GM18502 (cell line): ENCODE results near the gene ERI3.

ENCODE experiments used
- ATAC-seq: cut with Tn5 transposase; IDR thresholded peaks from one replicate; pipeline ENCODE4 v1.9.1; 2021; ENCODE audit warnings: mild to moderate bottlenecking; ENCODE audit not compliant: unreplicated experiment, poor library complexity

ERI3 gene

DNA sequence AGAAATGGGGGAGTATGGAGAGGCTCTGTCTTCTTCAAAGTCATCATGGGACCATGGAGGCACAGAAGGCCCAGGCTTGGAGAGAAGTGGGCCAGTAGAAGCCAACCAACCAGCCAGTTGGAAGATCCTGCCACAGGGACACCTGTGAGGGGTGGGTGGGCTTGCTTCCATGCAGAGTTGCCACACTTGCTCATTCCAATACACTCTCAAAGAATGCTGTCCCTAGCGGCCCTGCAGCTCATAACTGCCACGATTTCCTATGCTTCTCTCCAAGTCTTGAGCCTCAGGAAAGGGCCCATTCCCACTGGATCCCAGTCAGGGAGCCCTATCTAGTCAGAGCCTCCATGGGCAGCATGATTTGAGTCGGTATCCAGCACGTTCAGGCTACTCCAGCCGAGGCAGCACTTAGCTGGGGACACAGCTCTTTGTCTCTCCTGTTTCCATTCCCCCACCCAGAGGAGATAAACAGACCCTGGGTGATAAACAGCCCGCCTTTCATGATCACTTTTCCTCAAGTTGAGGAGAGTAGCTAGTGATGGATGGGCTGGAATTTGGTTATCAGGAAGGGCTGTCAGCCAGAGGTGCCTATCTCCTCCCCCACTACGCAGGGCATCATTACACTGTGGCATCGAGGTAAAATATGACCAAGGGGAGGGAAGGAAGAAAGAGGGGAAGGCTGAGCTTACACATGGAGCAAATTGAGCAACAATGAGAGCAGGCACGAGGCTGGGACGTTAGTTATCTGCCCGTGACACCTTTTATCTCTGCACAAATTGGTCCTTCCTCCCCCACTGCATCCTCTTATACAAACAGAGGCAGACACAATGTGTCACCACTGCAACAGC is 64.6 kb downstream of the ERI3 start:
- no peak for ATAC-seq

DNA sequence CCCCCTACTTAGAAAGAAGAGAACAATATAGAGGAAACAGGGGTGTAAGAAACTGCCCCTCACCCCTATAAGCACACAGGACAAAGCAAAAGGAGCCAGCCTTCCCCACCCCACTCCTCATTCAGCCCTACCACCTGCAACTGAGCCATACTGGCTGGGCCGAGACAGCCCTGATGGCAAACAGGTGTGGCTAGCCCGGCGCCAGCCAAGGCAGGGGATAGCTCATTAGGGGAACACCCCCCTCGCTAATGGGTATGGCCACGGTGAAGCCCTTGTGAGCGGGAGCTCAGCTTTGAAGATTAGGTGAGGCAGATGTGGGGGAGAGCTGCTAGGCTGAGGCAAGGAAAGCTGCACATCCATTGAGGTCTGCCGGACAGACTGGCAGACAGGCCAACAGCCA is 65.5 kb downstream of the ERI3 start:
- no peak for ATAC-seq

DNA sequence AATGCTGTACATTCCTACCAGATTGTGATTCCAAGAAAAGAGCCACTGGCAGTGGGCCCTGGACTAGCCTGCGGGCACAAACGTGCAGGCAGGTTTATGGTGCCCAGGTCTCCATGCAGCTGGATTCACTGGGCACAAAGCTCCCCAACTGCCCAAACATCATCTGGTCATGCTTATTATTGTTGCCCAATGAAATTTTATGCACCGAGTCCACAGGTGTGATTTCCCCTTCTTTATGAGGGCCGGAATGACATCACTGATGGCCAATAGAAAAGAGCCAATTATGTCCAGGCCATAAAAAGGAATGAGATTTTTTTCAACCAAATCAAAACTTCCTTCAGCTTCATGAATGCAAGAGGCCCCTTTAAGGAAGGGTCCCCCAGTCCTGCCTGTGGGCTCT is 66.2 kb downstream of the ERI3 start:
- ATAC-seq = no peak

DNA sequence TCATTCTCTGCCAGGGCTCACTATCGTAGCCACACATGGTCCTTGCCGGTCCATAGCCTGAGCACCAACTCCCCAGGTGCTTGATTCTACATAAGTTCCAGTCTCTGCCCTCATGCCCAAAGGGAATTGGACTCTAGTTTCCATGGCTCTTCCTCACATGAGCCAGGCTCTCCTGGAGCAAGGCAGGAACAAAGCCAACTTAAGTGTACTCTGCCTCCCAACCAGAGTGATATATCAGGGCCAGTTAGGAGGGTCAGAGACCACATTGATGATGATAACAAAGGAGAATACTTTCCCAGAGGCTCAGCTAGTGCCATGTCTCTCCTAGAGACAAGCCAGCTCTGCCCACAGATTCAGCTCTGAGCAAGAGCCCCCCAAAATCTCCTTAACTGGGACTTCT is 70.9 kb downstream of the ERI3 start:
- ATAC-seq = no peak

DNA sequence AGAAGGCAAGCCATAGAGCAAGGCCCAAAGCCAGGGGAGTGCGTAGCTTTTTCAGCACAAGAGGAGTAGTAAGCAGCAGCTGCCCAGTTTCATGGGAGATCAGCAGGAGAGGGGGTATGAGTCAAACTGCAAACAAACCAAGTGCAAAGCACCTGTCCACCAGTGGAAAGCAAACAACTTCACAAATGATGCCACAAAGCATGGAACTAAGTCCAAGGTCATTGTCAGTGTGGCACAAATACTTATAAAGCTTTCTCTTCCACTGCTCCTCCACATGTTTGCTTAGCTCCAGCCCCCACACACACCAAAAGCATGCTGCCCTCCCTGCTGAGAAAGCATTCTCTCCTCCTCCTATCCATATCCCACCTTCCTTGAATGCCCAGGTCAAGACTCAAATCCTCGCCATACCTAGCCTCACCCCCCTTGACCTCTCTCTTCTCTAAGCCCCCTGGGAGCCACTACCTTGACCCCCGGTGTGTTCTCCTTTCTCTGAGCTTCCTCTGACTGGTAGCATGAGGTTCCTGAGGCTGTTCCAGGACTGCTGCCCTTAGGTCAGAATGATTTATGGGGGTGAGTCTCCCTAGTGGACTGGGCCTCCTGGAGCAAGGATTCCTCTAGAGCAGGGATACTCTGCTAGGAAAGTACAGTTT is 71.4 kb downstream of the ERI3 start:
- ATAC-seq = no peak

DNA sequence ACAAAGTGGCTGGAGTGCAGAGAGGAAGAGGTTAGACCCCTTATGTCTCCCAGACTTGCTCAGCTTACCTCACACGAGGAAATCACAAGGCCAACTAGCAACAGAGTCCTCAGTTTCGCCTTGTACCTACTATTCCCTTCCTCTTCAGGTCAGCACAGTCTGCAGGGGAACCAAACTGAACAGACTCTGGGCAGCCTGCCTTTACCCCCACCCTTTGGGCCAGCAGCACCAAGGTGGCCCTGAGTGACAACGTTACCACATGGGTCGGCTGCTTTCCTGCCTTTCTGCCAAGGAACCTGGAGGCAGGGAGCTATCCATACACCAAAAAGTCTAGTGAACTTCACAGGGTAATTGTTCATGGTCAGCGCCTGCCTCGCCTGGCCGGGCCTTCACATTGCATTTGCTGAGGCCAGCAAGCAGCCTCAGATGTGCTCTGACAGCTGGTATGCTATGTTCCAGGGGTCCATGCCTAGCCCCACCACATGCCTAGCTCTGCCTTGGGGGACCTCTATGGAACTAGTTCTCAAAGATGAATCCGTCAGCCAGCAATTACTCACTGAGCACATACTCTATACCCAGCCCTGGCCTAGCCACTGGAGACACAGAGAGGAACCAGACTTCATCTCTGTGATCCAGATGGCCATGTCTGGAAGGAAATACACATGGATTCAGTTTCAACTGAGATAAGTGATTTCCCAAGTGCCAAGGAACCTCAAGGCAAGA is 72.2 kb downstream of the ERI3 start:
- no peak for ATAC-seq

DNA sequence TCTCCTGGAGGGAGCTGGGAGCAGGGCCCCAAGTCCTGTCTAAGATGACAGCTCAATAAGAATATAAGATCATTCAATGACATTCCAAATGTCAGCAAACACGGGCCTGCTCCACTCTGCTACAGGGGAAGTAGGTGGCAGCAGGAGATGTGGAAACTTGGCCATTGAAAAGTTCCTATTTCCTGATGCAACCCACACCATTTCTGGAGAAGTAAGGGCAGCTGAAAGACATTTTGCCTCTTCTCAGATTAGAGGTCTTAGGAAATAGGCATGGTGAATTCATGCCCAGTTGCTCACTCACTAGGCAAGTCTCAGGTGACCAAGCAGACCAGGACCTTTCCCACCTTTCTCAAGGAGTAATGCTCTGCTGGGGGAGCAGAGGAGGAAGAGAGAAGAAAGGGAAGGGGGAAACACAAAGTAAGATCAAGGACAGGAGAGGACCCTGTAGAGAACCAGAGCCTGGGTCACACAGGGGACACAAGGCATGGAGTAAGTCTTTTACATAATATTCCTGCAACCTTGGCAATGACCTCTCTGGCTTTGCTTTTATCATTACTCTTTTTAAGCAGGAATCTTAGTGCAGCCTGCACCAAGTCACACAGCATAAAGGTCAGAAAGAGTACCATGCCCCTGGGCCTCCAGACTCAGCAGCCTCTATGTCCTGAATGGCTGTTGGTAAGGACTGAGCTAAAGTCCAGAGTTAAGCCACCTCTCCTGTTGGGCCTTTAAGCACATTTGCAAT is 72.9 kb downstream of the ERI3 start:
- no peak for ATAC-seq

DNA sequence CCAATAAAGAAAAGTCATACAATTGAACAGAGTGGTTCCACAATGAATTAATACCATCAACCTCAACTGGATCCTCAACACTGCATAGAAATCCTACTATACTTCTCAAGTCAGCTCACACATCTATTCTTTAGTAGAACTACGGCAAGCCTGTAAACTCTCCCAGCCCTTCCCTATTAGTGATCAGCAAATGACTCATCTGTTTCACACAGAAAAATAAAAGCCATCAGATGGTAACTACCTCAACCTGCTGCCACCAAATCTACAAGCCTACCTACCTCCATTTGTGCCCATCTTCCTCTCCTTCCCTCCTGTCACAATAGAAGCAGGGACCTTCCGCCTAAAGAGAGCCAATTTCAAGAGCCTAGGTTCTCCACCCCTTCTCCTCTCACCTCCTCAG is 78.2 kb downstream of the ERI3 start:
- ATAC-seq = no peak

DNA sequence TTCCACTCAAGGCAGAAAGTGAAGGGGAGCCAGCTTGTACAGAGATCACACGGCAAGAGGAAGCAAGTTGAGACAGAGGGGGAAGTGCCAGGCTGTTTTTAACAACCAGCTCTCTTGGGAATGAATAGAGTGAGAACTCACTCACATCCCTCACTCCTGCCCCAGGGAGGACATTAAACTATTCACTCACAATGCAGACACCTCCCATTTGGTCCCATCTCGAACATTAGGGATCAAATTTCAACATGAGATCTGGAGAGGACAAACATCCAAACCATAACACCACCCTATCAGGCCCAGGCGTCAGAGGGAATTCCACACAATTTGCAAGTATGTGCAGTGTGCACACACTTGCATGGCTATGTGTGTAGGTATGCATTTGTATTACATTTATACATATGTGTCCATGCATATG is 79.1 kb downstream of the ERI3 start:
- ATAC-seq = no peak

DNA sequence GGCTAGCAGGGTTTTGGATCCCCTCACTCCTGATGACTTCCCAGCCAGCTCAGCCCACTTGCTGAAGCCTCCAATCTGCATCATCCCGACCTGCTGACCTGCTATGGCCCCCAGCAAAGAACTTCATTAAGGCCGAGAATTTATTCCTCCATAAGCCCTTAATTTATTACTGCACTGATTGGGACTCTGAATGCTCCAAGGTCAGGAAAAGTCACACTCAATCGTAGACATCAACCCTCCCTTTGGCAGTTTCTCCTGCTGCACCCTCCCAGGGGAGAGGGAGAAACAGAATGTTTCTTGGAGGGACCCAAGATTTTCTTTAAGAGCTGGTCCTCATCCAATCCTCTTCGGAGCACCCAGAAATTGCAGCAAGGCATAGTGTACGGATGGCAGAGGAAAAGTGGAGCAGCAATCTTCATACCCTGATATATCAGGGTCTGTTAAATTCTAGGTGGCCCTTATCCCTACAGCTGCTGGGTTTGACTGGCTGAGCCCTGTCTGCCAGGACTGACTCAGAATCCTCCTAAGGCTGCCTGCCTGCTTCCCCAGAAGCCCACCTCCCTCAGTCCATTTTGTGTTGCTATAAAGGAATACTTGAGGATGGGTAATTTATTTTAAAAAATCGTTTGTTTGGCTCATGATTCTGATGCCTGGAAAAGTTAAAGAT is 79.6 kb downstream of the ERI3 start:
- ATAC-seq = no peak

DNA sequence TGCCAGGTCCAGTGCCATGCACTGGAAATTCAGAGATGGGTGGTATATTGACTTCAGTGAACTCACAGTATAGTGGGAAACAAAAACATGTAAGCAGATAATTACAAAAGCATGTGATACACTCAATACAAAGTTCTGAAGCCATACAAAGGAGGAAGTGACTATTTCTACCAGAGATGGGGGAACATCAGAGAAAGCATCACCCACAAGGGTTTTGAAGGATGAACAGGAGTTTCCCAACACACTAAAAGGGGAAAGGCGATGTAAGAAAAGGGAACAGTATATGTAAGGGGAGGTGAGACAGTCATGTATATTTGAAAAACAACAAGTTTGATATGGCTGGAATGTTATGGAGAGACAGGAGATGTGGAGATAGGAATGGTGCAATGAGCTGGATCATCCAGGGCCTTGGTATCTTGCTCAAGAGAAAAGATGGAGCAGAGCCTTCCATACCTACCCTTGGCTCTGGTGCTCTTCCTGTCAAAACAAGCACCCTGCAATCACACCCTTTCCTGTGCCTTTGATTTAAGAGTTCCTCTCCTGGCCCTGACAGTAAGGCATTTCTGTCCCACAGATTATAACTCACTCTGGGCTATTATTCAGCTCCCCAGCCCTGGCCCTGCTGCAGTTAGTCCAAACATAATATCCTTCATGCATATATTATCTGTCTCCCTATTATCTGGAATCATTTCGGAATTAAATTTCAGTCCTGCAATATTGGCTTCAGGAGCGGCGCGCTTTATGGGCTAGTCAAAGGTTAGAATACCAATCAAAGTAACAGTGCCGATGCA is 81.3 kb downstream of the ERI3 start:
- no peak for ATAC-seq

DNA sequence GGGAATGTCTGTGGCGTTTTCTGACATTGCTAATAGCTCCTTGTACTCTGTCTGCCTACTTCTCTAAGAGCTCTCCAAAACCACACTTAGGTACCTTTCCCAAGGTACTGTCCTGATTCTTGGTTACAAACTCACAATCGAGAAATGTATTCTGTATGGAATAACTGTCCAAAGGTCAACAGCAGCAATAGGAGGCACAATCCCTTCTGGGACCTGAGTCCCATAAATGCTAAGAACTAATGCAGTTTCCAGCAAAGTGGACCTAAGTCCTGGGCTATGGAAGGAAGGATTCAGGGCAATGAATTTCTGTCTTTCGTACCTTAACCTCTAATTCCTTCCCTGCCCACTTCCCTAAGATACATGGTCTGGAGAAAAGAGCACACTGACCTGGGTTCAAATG is 82.1 kb downstream of the ERI3 start:
- ATAC-seq = no peak

DNA sequence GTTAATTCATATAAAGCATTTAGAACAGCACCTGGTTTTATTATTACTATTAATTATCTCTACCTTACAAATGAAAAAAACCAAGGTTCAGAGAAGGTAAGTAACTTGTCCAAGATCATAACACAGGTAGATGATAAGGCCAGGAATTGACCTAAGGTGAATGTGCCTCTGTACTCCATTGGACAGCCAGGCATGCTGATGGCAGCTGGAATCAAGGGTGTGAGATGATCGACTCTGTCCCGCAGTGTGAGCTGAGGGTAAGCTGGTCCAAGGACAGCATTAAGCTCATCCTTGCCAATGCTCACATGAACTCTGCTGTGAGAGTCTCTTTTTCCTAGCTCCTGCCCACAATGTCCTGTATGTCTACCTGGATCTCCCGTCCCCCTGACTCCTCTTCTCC is 83.4 kb downstream of the ERI3 start:
- no peak for ATAC-seq

DNA sequence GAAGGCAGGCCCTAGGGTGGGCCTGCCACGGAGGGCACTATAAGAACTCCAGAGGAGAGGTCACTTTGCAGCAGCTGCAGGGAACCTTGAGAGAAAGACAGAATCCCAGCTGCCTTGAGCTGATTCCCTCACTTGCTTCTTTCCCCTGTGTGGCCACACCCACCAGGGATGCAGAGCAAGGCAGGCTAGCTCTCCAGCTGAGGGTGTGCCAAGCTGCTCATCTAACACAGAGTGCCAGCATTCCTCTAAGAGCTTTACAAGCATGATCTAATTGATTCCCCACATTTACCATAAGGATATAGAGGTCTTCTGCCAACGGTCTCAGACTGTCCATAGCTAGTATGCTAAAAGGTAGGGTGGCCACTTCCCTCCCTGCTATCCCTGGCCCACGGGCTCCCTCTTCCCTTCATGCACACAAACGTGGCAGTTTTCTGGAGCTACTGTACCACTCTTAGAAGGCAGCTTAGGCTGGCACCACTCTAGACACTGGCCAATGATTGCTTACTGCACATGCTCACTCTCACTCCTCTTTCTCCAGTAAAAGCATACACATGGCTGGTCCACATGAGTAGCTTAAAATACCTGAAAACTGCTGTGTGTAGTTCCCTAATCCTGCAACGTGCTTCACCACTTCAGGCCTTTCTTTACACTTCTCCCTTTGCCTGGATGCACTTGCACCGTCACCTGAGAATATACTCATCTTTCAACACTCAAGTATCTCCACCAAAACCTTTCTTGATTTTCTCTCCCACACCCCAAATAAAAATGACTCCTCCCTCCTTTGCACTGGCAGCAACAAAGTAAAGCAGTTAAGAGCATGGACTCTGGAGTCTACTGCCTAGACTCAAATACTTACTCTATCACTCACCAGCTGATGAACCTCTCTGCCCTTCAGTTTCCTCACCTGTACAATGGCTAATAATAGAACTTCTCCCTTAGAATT is 84.1 kb downstream of the ERI3 start:
- ATAC-seq = no peak

DNA sequence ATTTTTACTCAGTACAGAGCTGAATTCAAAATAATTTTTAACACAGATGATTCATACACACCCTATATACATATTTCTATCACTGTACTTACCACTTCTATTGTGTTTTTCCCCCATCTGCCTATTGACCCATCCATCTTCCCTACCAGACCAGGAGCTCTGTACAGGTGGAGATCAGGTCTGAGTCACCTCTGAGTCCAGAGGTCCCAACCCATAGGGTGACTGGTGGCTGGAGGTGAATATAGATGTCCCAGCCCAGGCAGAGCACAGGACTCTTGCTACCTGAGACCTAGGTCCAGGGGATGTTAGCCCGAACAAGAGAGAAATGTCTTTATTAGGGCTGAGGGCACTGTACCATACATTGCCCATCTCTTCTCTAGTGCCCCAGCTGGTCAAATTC is 87.0 kb downstream of the ERI3 start:
- ATAC-seq = no peak

DNA sequence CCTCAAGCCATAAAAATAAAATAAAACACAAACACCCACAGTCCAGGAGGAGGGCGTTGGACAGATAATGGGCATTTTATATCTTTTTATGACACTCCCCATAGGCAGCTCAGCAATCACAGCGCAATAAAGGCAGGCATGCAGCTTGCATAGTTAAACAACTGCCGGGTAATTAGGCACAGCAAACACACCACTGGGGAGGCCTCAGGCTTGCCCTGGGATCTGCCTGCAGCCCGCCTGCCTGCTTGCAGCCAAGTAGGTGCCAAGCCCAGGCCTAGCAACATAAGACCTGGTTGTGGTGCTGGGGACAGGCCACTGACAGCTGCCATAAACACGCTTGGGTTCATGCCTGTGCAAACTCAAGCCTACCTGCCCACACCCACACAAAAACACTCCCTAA is 87.6 kb downstream of the ERI3 start:
- no peak for ATAC-seq

DNA sequence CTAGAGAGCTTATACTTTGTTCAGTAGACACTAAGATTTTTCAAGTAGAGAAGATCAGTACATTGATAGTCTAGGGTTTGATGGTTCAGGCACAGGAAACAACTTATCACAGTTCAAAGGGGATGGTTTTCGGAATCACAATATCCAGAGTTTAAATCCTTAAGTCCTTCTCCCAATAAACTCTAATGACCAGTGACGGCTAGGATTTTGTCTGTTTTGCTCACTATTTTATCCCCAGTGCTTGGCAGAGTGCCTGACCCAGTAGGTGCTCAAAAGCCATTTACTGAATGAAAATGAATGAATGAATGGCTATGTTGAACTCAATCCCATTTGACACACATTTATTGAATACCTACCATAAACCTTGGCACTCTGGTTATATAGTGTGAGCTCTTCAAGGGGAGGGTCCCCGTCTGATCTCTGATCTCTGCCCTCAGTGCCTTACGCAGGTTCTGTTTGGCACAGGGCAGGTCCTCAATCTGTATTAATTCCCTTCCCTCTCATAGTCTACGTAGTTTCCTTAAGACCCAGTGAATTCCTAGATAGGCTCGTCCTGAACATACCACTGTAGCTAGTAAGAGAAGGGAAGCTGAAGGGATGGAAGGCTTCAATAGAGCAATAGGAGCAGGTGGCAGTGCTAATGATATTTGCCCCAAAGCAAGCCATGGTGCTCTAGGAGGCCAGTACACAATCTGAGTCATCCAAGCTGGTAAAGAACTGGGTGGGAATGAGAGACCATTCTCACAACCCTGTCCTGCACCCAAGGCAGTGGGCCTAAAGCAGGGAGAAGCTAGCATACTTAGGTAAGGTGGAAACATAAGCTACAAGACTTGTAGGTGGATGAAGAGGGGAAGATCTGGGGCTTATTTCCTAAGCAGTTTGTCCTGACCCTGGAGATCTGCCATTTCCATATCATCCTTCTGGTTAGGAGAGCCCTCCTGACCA is 88.4 kb downstream of the ERI3 start:
- no peak for ATAC-seq
